ENCODE measurements around the gene DAPK2.

DNA sequence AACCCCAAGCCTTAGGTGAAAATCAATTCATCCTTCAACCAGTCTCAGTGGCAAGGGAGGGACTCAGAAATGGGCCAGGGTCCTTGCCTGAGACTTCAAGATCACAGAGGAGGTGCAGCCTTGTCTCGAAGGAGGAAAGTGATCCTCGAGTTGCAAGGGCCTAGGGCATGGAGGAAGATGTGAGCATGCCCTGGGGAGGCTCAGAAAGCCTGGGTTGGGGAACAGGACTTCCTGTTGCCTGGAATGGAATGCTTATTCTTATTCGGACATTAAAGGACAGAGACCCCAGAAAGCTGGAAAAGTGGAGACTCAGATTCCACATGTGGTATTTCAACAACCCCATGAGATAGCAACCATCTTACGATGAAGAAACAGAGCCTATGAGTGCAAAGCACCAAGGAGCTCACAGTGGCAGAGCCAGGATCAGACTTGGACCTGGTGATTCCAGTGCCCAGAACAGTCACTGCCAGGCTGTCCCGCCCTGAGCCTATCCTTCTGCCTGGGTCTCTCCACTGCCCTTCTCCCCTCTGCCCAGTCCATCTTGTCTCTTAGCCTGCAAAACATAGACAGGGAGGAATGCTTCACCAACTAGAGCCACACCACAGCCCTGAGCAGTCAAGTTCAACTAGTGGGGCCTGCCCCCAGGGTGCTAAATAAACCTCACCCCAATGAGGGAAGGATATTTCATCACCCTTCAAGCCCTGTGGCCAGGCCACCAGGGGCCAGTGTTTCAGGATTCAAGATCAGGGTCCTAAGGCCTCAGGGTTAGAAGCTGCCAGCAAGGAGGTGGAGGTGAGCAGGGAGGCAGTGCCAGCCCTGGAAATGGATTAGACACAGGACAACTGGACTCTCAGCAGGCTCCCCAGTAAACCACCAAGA lies 21.9 kb downstream of the DAPK2 start:
- TF ChIP-seq, protein P1, sequence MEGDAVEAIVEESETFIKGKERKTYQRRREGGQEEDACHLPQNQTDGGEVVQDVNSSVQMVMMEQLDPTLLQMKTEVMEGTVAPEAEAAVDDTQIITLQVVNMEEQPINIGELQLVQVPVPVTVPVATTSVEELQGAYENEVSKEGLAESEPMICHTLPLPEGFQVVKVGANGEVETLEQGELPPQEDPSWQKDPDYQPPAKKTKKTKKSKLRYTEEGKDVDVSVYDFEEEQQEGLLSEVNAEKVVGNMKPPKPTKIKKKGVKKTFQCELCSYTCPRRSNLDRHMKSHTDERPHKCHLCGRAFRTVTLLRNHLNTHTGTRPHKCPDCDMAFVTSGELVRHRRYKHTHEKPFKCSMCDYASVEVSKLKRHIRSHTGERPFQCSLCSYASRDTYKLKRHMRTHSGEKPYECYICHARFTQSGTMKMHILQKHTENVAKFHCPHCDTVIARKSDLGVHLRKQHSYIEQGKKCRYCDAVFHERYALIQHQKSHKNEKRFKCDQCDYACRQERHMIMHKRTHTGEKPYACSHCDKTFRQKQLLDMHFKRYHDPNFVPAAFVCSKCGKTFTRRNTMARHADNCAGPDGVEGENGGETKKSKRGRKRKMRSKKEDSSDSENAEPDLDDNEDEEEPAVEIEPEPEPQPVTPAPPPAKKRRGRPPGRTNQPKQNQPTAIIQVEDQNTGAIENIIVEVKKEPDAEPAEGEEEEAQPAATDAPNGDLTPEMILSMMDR (IDR thresholded peaks at IDR 0.05; ENCODE audit: borderline replicate concordance, extremely low read depth, low read length, poor library complexity, severe bottlenecking), result no peak
- no peak for TF ChIP-seq EZH2 (IDR thresholded peaks at IDR 0.05; ENCODE audit: borderline replicate concordance, low read depth, low read length, severe bottlenecking)
